ENCODE measurements around the gene TSPAN15.

The TSPAN15 gene

DNA sequence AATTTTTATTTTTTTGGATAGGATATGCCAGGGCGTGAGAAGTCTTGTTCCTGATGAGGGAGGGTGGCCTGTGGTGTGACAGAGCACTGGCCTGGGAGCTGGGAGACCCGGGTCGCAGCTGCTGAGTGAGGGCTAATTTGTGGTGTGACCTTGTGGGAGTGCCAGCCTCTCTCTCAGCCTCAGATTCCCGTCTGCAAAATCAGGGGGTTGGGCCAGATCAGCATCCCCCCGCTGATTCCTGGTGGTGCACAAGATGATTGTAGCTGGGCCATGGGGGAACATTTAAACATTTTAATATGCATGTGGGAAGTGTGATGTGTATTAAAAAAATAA, 14.9 kb downstream of the TSPAN15 start:
- DNase-seq: no peak

DNA sequence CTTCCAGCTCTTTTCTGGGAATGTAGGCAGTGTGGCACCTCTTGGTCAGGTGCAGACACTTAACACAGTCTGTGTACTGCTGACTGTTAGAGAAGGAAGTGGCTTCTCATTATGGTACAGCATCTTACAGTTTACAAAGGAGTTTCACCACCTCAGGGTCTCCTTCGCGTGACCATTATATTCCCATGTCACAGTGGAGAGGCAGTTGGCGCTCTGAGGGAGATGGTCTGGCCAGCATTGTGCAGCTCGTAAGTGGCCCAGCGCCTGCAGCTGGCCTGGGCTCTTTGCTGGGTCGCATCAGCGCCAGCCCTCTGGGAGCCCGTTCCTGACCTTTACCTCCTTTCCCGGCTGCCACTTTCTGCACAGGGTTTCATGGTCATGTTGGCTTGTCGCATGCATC, 15.4 kb downstream of the TSPAN15 start:
- DNase-seq: peak in 1 of 14 donors; percentile 24

GRCh38 chr10:69467928-69468750, 16.9 kb downstream of the TSPAN15 start:
- no peak for DNase-seq

DNA sequence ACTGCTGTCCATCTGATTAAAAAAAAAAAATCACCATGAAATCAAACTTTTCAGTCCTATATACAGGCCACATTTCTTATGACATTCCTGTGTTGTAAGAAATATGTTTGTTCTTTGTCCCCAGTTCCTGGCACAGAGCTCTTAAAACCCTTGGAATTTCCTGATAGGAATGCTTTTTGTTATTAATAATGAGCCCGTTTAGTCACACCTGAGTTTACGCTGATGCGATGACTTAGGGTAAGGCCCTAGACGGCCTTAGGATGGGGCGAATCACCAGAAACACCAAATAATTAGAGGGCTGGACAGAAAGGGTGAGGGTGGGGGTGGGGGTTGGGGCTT, 17.5 kb downstream of the TSPAN15 start:
- DNase-seq: no peak

DNA sequence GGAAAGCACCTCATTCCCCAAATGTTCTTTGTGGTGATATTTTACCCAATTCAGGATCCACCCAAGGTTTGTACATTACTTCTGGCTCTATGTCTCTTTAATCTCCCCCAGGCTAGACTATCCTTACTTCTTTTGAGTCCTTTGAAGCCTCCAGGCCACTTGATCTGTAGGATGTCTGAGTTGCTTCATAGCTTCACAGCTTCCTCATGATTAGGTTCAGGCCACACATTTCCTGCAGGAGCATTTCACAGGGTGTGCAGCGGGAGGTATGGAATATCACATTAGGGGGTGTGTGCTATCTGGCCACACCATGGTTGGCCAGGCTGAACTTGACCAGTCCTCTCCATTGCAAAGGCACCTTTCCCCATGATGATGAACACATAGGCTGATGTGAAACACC, 18.7 kb downstream of the TSPAN15 start:
- no peak for DNase-seq

- no peak for DNase-seq
Measured at GRCh38 chr10:69470463-69471384, 19.5 kb downstream of the TSPAN15 start.

- DNase-seq: no peak
Measured at GRCh38 chr10:69472142-69472541, 20.9 kb downstream of the TSPAN15 start.

- no peak for DNase-seq
Measured at GRCh38 chr10:69472544-69472943, 21.3 kb downstream of the TSPAN15 start.

DNA sequence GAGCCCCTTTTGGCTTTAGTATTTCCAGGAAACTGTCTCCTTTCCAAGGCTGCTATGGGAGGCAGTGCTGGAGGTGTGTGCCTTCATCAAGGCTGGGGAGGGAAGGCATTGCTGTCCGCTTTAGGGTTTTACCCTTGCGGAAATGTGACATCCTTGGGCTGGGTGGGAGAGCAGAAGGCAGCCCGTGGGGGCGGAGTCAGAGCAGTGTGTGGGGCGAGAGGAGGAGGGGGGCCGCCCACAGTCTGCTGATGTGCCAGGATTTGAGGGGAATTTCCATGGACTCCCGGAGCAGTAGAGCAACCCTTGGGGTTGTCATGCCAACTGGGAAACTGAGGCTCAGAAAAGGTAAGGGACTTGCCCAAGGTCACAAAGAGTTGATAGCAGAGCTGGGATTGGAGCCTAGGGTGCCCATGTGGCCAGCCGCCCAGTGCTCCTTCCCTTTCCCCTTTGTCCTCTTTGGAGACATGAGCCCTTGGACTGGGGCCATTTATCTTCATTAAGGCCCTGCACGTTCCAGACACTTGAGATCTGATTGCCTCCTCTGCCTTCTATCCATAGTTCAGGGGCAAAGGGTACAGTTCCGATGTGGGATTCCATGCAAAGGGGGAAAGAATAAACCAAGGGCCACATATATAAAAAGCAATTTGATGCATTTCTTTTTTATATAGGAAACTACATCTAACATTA, 22.2 kb downstream of the TSPAN15 start:
- DNase-seq: no peak

- no peak for DNase-seq
Measured at GRCh38 chr10:69474742-69475432, 23.6 kb downstream of the TSPAN15 start.

- DNase-seq: no peak
Measured at GRCh38 chr10:69475433-69475830, 24.2 kb downstream of the TSPAN15 start.

GRCh38 chr10:69477968-69478597, 26.8 kb downstream of the TSPAN15 start:
- DNase-seq: peak in 1 of 14 donors; percentile 58

DNA sequence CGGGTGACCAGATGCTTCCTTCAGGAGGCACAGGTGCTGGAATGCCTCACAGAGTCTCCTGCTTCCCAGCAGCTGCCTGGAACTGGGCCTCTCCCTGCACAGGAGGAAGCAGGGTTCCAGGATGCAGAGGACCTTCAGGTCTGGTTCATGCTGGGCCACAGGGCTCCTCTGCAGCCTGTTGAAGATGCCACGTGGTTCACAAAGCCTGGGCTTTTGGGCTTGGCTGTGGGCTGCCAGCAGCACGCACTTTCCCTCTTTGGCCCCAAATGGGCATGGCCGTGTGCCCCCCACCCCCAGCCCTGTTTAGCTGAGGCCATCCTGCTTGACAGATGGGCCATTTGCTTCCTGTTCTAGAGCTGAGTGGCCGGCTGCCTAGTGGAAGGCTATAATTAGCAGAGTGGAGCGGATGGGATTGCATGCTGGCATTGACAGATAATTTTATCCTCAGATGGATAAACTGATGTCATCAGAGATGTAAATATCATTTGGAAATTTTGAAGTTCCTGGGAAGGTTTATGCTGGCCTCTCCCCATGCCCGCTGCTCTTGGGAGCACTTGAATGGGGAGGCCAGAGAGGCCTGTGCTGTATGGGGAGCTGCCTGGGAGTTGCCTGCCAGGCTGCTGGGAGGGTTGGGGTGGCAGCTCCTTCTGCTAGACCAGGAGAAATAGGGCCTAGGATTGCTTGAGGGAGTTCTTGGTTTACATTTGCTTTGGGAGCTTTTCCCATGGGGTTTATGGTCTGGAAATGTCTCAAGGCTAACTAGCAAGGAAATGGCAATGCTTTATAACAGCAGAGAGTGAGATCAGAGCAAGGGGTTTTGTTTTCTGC, 28.2 kb downstream of the TSPAN15 start:
- DNase-seq: peak in 10 of 14 donors; percentile 47 to 99 (median 62)

DNA sequence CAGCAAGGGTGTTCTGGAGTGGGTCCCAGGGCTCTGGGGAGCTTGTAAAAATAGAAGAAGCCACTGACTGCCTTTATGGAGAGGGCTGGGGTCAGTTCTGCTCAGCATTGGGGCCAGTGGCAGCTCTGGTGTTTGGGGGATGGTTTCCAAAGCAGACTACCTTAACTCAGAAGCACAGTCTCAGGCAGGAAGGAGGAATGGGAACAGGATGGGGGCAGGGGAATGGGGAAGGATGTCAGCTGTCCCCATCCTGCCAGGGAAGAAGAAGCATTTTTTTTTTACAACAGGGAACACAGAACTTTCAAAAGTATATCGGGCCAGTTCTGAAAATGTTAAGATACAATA, 28.8 kb downstream of the TSPAN15 start:
- DNase-seq: peak in 2 of 14 donors; percentile 51 to 53

DNA sequence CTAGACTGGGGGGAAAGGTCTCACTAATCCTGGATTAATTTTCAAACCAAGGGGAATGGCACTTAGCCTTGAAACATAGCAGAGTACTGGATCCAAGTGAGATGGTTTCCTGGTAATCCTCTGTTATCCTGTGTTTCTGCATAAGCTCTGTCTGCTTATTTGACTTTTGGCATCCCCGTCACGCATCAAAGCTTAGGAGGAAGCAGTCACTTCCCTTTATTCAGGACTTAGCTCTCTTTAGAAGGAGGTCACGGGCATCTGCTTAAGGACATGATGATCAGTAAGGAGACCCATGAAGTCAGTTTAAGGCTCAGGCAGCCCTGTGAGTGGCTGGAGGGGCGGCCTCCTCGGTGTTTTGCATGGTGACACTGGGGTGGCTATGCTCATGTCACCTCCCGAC, 30.0 kb downstream of the TSPAN15 start:
- DNase-seq: peak in 2 of 14 donors; percentile 29

GRCh38 chr10:69481811-69482524, 30.7 kb downstream of the TSPAN15 start:
- no peak for DNase-seq

DNA sequence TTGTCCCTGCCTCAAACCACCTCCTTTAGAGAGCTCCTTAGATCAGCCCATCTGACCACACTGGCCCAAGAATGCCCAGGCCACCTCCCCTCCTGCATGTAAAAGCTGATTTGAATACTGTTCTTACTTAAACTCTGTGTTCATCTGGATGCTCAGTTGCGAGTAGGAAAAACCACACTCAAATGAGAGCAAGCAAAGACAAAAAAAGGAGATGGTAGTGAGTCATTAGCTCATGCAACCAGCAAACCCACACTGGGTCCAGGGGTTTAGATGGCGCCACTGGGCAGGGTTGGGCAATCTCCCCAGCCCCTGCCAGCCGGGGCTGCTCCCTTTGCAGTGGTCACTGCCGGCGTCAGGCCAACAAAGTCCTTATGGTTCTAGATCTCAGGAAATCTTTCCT, 32.7 kb downstream of the TSPAN15 start:
- no peak for DNase-seq

DNA sequence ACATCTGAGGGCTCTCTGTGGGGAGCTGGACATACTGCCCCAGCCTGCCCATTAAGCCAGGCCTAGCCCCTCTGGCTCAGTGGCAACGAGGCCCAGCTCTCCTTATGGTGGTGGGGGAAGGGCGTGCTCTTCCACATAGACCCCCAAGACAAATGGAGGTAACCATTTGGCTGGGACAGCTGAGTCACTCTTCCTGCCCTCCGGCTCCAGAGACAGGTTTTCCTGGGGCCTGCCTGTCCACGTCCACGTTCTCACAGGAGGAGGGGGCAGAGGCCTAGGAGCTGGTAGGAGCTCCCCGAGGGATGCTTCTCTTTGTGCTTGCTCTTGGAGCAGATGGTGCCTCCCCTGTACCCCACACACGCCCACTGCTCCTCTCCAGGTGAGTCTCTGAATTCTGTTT, 33.5 kb downstream of the TSPAN15 start:
- no peak for DNase-seq

- DNase-seq: no peak
Measured at GRCh38 chr10:69486922-69487730, 35.9 kb downstream of the TSPAN15 start.

Data from C1 segment of cervical spinal cord (tissue), 14 donors.